GM12878 (cell line): ENCODE results near the gene CSNK1A1. TPM values are rescaled to one million over a fixed set of nuclear protein-coding genes. Genes with fewer than 3 reads are reported as not detected.

Source experiments
- ATAC-seq: fragments of 200-7000 bp; cut with Tn5 transposase; 3 replicates; pipeline ENCODE4 v1.9.1; 2020; ENCODE audit warnings: mild to moderate bottlenecking, moderate library complexity
- BruUV-seq: library from RNA; stranded (reverse); fragments of 400-500 nt; replicated peaks from 2 replicates; lab custom pipeline; 2021; lab: Mats Ljungman, UMichigan
- CTCF ChIA-PET: fragments of 300-600 bp; sonication (Branson Sonifier 250); formaldehyde crosslinking; extraction: SDS; loops from one replicate; lab custom pipeline; 2021; ENCODE audit warnings: inconsistent platforms; lab: Yijun Ruan, JAX
- POLR2A ChIA-PET: fragments of 350-600 bp; formaldehyde crosslinking; extraction: SDS; loops from one replicate; lab custom pipeline; 2021; ENCODE audit warnings: inconsistent platforms; lab: Charles Lee
- RAD21 ChIA-PET: fragments of 300-600 bp; sonication (Branson Sonifier 250); formaldehyde crosslinking; loops from one replicate; lab custom pipeline; 2023; ENCODE audit warnings: antibody characterized with exemption; ENCODE audit not compliant: unreplicated experiment; lab: Charles Lee
- SMC1A ChIA-PET: fragments of 300-600 bp; sonication (Branson Sonifier 250); formaldehyde crosslinking; loops from one replicate; lab custom pipeline; 2023; ENCODE audit not compliant: unreplicated experiment, uncharacterized antibody; lab: Charles Lee
- DNase-seq: peaks from one replicate; pipeline ENCODE4 v3.0.0-alpha.2; 2011; ENCODE audit warnings: low read depth, low spot score
- FAIRE-seq: peaks from 3 replicates; lab custom pipeline; 2011; peaks lifted over from hg19 to GRCh38; lab: Jason Lieb, UNC
- H2AFZ ChIP-seq: 2 replicates; pipeline ENCODE4 v1.6.0; 2011; ENCODE audit warnings: low read depth, low read length, control low read depth; ENCODE audit not compliant: control insufficient read depth
- H3K27ac ChIP-seq: 2 replicates; pipeline ENCODE4 v1.5.1; 2011; ENCODE audit warnings: control low read depth; ENCODE audit not compliant: control insufficient read depth, insufficient read depth
- H3K27me3 ChIP-seq, 2 experiments: replicated peaks in 1 of 2; 2 replicates each; pipeline versions ENCODE4 v1.6.0 to v1.6.1; 2011; ENCODE audit warnings: low read length in 1 of 2; ENCODE audit not compliant: control insufficient read depth in 2 of 2, insufficient read depth in 2 of 2
- H3K36me3 ChIP-seq, 2 experiments: 2 replicates each; pipeline ENCODE4 v1.5.1; 2011; ENCODE audit warnings: low read length in 1 of 2; ENCODE audit not compliant: control insufficient read depth in 2 of 2, insufficient read depth in 2 of 2
- H3K4me1 ChIP-seq: 2 replicates; pipeline ENCODE4 v1.6.1; 2011; ENCODE audit warnings: mild to moderate bottlenecking, low read length, moderate library complexity, mixed read lengths; ENCODE audit not compliant: control insufficient read depth, insufficient read depth
- H3K4me2 ChIP-seq: 2 replicates; pipeline ENCODE4 v1.6.0; 2011; ENCODE audit warnings: control low read depth; ENCODE audit not compliant: control insufficient read depth, insufficient read depth
- H3K4me3 ChIP-seq: fragments of 200-600 bp; sonication (generic); 2 replicates; pipeline ENCODE4 v1.5.1; 2016
- H3K79me2 ChIP-seq: 2 replicates; pipeline ENCODE4 v1.6.0; 2011; ENCODE audit warnings: low read length; ENCODE audit not compliant: control insufficient read depth, insufficient read depth
- H3K9ac ChIP-seq: 2 replicates; pipeline ENCODE4 v1.8.0; 2011; ENCODE audit warnings: low read length, control low read depth, mixed read lengths; ENCODE audit not compliant: control insufficient read depth, insufficient read depth
- H3K9me3 ChIP-seq: replicated peaks from 3 replicates; pipeline ENCODE4 v1.5.1; 2011; ENCODE audit warnings: mild to moderate bottlenecking, low read length; ENCODE audit not compliant: control insufficient read depth, insufficient read depth
- H4K20me1 ChIP-seq: 2 replicates; pipeline ENCODE4 v1.6.0; 2011; ENCODE audit not compliant: control insufficient read depth, insufficient read depth
- CUX1 ChIP-seq: IDR thresholded peaks from 2 replicates; pipeline ENCODE4 v1.6.1; 2012; ENCODE audit warnings: improper control_type of control experiment, low read depth, low read length; ENCODE audit not compliant: insufficient replicate concordance
- FOXK2 ChIP-seq: fragments of 450-650 bp; IDR thresholded peaks from 2 replicates; pipeline ENCODE4 v1.6.1; 2017; ENCODE audit warnings: mild to moderate bottlenecking, moderate library complexity
- MEF2B ChIP-seq: fragments of 450-650 bp; IDR thresholded peaks from 2 replicates; pipeline ENCODE4 v1.6.1; 2018; ENCODE audit warnings: mild to moderate bottlenecking, moderate library complexity; ENCODE audit not compliant: partially characterized antibody, poor library complexity, severe bottlenecking
- NBN ChIP-seq: fragments of 450-650 bp; IDR thresholded peaks from 2 replicates; pipeline ENCODE4 v1.6.1; 2016
- PML ChIP-seq: IDR thresholded peaks from 2 replicates; pipeline ENCODE4 v1.6.1; 2012; ENCODE audit warnings: low read length, inconsistent platforms
- POLR2AphosphoS2 ChIP-seq: IDR thresholded peaks from 2 replicates; pipeline ENCODE4 v1.6.1; 2011; ENCODE audit warnings: low read depth, mild to moderate bottlenecking, low read length, improper control_type of control experiment, moderate library complexity
- SIN3A ChIP-seq: IDR thresholded peaks from 2 replicates; pipeline ENCODE4 v1.6.1; 2012; ENCODE audit warnings: low read depth, low read length, improper control_type of control experiment
- TCF3 ChIP-seq: IDR thresholded peaks from 2 replicates; pipeline ENCODE4 v1.6.1; 2012; ENCODE audit warnings: low read depth, mild to moderate bottlenecking, low read length, borderline replicate concordance; ENCODE audit not compliant: insufficient read depth
- ZBTB33 ChIP-seq: fragments of 450-650 bp; IDR thresholded peaks from 2 replicates; pipeline ENCODE4 v1.6.1; 2017; ENCODE audit warnings: mild to moderate bottlenecking
- WGBS: methylation state at CpG from one replicate; pipeline ENCODE4 v1.1.6; 2016; ENCODE audit warnings: low lambda C conversion rate; ENCODE audit not compliant: insufficient replicate concordance, insufficient coverage; ENCODE audit errors: missing lambda C conversion rate; 5-methylcytosine and 5-hydroxymethylcytosine counted together
- in situ Hi-C: fragments of 300-500 bp; cut with MboI; formaldehyde crosslinking; loops from 9 replicates; pipeline ENCODE4 v1.14.3; 2018; ENCODE audit warnings: mixed read lengths
- intact Hi-C: fragments of 100-400 bp; cut with micrococcal nuclease; formaldehyde crosslinking; loops from one replicate; pipeline ENCODE4 v1.14.2; 2022; ENCODE audit not compliant: unreplicated experiment
- polyA plus RNA-seq, 11 experiments: library from polyadenylated mRNA; depleted of rRNA in 4 of 11; unstranded in 6 of 11; stranded (reverse) in 5 of 11; fragments of >200 nt; fragmentation: Nextera tagmentation in 4 of 11; fragmentation: Illumina TruSeq in 1 of 11; extraction: Ambion mirVana in 4 of 11; extraction: Trizol in 1 of 11; gene quantifications; 1 replicate in 1 of 11; 2 replicates in 10 of 11; pipeline versions ENCODE4 v1.2.1 to v1.2.3, GENCODE V29; 2011 to 2016; ENCODE audit warnings: inconsistent platforms in 2 of 11, missing spikeins in 2 of 11, low read depth in 1 of 11
- total RNA-seq, 4 experiments: library from RNA; depleted of rRNA in 3 of 4; stranded (reverse); fragments of >200 nt in 3 of 4; fragmentation: Illumina TruSeq in 1 of 4; extraction: Trizol in 1 of 4; gene quantifications; 2 replicates each; pipeline versions ENCODE4 v1.2.1 to v1.2.3, GENCODE V29; 2013 to 2021
- TF ChIP-seq, protein P1 (sequence below): IDR thresholded peaks from 2 replicates; pipeline ENCODE4 v1.6.1; 2011; ENCODE audit warnings: borderline replicate concordance, low read depth, mild to moderate bottlenecking, moderate library complexity, mixed read lengths, low read length; ENCODE audit not compliant: insufficient read depth; ENCODE audit errors: extremely low read length
- TF ChIP-seq, protein P2 (sequence below): fragments of 450-650 bp; IDR thresholded peaks from 2 replicates; pipeline ENCODE4 v1.6.1; 2016; ENCODE audit warnings: mild to moderate bottlenecking, moderate library complexity, borderline replicate concordance

The CSNK1A1 gene
- total and polyA plus RNA-seq, 10 of the 15 experiments (the other 5 are each of a cell fraction or from before 2014, with no cell fraction given), result 53.3 to 155 (median 133) TPM

DNA sequence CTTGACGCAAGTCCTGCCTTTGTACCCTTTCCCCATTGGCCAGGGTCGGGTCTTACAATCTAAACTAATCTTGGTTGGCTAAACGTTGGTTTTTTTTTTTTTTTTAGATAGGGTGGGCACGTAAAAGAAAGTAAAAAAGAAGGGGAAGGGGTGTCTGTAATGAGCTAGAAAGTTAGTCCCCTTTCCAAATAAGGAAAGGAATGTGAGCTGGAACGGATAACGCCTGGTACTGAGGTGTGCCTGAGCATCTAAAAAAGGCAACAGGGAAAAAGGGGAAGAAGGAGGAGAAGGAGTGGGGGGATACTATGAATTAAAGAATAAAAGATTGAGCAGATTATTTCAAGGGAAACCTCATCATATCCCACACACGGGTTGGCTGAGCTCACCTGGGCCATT is 105.9 kb downstream of the CSNK1A1 start:
- ChIA-PET POLR2A (interaction anchor here (0.7 kb wide), 2 partner anchors 10 to 216 kb away, joined by 3 to 6 read pairs; no protein-coding TSS in a partner anchor), SMC1A (interaction anchor here (1.0 to 4.3 kb wide), 8 partner anchors 10 to 393 kb away, joined by 3 to 20 read pairs (median 5); partner anchors contain the start of gene CSNK1A1), CTCF (interaction anchor here (0.6 to 11.2 kb wide), 21 partner anchors 11 to 554 kb away, joined by 3 to 108 read pairs (median 4); partner anchors contain the start of gene CSNK1A1), RAD21 (interaction anchor here (0.8 to 2.1 kb wide), 3 partner anchors 117 to 171 kb away, joined by 3 to 9 read pairs (median 3); no protein-coding TSS in a partner anchor)
- no peak overlapping the region for H3K9ac ChIP-seq
- ATAC-seq (no peak), FAIRE-seq (no peak), DNase-seq (no peak)
- H3K36me3 ChIP-seq, result no peaks in the 10 kb centered on the region; a peak in 1 of 4 replicates
- no peaks in the 10 kb centered on the region for H4K20me1 ChIP-seq
- no peak overlapping the region for H2AFZ ChIP-seq
- H3K4me2 ChIP-seq, result no peak overlapping the region
- 48% methylated on average over 7 of the region's 7 CpGs for WGBS
- no peaks in the 10 kb centered on the region for H3K27me3 ChIP-seq
- no peaks in the 10 kb centered on the region for H3K79me2 ChIP-seq
- intact Hi-C loops, result no loop called here
- no peaks in the 10 kb centered on the region for H3K4me1 ChIP-seq
- no peaks in the 10 kb centered on the region; the same call in 2 of the 3 replicates for H3K9me3 ChIP-seq
- no peak overlapping the region for H3K4me3 ChIP-seq
- no TSS peak for BruUV-seq
- in situ Hi-C loops, result no loop called here
- no peak overlapping the region for H3K27ac ChIP-seq
- TF ChIP-seq TCF3 (no peak), NBN (no peak), CUX1 (no peak), ZBTB33 (no peak), POLR2AphosphoS2 (no peak), PML (no peak), FOXK2 (no peak), MEF2B (no peak), SIN3A (no peak)
- TF ChIP-seq, protein P1, sequence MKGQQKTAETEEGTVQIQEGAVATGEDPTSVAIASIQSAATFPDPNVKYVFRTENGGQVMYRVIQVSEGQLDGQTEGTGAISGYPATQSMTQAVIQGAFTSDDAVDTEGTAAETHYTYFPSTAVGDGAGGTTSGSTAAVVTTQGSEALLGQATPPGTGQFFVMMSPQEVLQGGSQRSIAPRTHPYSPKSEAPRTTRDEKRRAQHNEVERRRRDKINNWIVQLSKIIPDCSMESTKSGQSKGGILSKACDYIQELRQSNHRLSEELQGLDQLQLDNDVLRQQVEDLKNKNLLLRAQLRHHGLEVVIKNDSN, result no peak
- TF ChIP-seq, protein P2, sequence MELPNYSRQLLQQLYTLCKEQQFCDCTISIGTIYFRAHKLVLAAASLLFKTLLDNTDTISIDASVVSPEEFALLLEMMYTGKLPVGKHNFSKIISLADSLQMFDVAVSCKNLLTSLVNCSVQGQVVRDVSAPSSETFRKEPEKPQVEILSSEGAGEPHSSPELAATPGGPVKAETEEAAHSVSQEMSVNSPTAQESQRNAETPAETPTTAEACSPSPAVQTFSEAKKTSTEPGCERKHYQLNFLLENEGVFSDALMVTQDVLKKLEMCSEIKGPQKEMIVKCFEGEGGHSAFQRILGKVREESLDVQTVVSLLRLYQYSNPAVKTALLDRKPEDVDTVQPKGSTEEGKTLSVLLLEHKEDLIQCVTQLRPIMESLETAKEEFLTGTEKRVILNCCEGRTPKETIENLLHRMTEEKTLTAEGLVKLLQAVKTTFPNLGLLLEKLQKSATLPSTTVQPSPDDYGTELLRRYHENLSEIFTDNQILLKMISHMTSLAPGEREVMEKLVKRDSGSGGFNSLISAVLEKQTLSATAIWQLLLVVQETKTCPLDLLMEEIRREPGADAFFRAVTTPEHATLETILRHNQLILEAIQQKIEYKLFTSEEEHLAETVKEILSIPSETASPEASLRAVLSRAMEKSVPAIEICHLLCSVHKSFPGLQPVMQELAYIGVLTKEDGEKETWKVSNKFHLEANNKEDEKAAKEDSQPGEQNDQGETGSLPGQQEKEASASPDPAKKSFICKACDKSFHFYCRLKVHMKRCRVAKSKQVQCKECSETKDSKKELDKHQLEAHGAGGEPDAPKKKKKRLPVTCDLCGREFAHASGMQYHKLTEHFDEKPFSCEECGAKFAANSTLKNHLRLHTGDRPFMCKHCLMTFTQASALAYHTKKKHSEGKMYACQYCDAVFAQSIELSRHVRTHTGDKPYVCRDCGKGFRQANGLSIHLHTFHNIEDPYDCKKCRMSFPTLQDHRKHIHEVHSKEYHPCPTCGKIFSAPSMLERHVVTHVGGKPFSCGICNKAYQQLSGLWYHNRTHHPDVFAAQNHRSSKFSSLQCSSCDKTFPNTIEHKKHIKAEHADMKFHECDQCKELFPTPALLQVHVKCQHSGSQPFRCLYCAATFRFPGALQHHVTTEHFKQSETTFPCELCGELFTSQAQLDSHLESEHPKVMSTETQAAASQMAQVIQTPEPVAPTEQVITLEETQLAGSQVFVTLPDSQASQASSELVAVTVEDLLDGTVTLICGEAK, result no peak
